HepG2 (cell line): ENCODE measurements around the gene IL17RA. TPM values are rescaled to one million over a fixed set of nuclear protein-coding genes. Genes with fewer than 3 reads are reported as not detected.

Experiments
- ATAC-seq: fragments of 200-7000 bp; cut with Tn5 transposase; 3 replicates; pipeline ENCODE4 v1.9.1; 2020; ENCODE audit warnings: mild to moderate bottlenecking, moderate library complexity
- BruUV-seq: library from RNA; stranded (reverse); fragments of 400-500 nt; replicated peaks from 2 replicates; lab custom pipeline; 2021; lab: Mats Ljungman, UMichigan
- CTCF ChIA-PET: fragments of 300-600 bp; formaldehyde crosslinking; extraction: SDS; loops from one replicate; lab custom pipeline; 2021; ENCODE audit warnings: low total read pairs, inconsistent platforms, low intra/inter-chr PET ratio; lab: Yijun Ruan, JAX
- POLR2A ChIA-PET: fragments of 350-600 bp; sonication (Branson Sonifier 250); formaldehyde crosslinking; loops from one replicate; lab custom pipeline; 2020; ENCODE audit warnings: antibody characterized with exemption, inconsistent platforms; lab: Yijun Ruan, JAX
- DNase-seq: peaks from one replicate; pipeline ENCODE4 v3.0.0-alpha.2; 2015; ENCODE audit warnings: low spot score
- FAIRE-seq: peaks from 3 replicates; lab custom pipeline; 2011; peaks lifted over from hg19 to GRCh38; lab: Jason Lieb, UNC
- H2AFZ ChIP-seq: one replicate; pipeline ENCODE4 v1.6.1; 2011; ENCODE audit warnings: low read length, inconsistent platforms
- H3K27ac ChIP-seq: fragments of 300-600 bp; 3 replicates; pipeline ENCODE4 v1.8.0; 2011; ENCODE audit warnings: mixed run types, mild to moderate bottlenecking, mixed read lengths, low read length, inconsistent platforms; ENCODE audit not compliant: insufficient read depth; ENCODE audit errors: extremely low read length
- H3K27me3 ChIP-seq, 2 experiments: fragments of 200-600 bp in 1 of 2; 2 replicates in 1 of 2; 3 replicates in 1 of 2; pipeline versions ENCODE4 v1.6.0 to v1.8.0; 2011; ENCODE audit warnings: low read length in 2 of 2, mild to moderate bottlenecking in 2 of 2, moderate library complexity in 2 of 2, inconsistent platforms in 1 of 2; ENCODE audit not compliant: insufficient read depth in 2 of 2, control insufficient read depth in 1 of 2
- H3K36me3 ChIP-seq, 2 experiments: fragments of 200-600 bp in 1 of 2; replicated peaks in 1 of 2; 2 replicates in 1 of 2; 3 replicates in 1 of 2; pipeline versions ENCODE4 v1.5.1 to v1.8.0; 2011; ENCODE audit warnings: low read length in 2 of 2, inconsistent platforms in 1 of 2; ENCODE audit not compliant: insufficient read depth in 2 of 2, control insufficient read depth in 1 of 2
- H3K4me1 ChIP-seq: 2 replicates; pipeline ENCODE4 v1.5.1; 2012; ENCODE audit warnings: low read length, inconsistent platforms; ENCODE audit not compliant: insufficient read depth
- H3K4me2 ChIP-seq: 2 replicates; pipeline ENCODE4 v1.6.0; 2011; ENCODE audit warnings: low read depth, low read length, inconsistent platforms
- H3K4me3 ChIP-seq, 3 experiments: fragments of 200-600 bp in 1 of 3; sonication (generic), shearing (Covaris generic) in 1 of 3; replicated peaks in 1 of 3; 2 replicates each; pipeline ENCODE4 v1.5.1; 2011 to 2016; ENCODE audit warnings: low read length in 3 of 3, inconsistent platforms in 2 of 3, low read depth in 2 of 3, mild to moderate bottlenecking in 2 of 3, control low read depth in 1 of 3, mixed read lengths in 1 of 3; ENCODE audit not compliant: insufficient read depth in 1 of 3
- H3K79me2 ChIP-seq: one replicate; pipeline ENCODE4 v1.6.1; 2011; ENCODE audit warnings: low read length, inconsistent platforms; ENCODE audit not compliant: insufficient read depth
- H3K9ac ChIP-seq: 2 replicates; pipeline ENCODE4 v1.6.0; 2011; ENCODE audit warnings: mild to moderate bottlenecking, low read depth, low read length, inconsistent platforms; ENCODE audit not compliant: insufficient read depth
- H3K9me3 ChIP-seq: 2 replicates; pipeline ENCODE4 v1.5.1; 2012; ENCODE audit warnings: mild to moderate bottlenecking, low read length
- H4K20me1 ChIP-seq: 2 replicates; pipeline ENCODE4 v1.6.0; 2011; ENCODE audit warnings: inconsistent platforms, mild to moderate bottlenecking, low read length, moderate library complexity; ENCODE audit not compliant: insufficient read depth
- GMEB1 ChIP-seq: sonication (generic); formaldehyde crosslinking; IDR thresholded peaks from 2 replicates; pipeline ENCODE4 v1.5.1; 2020; ENCODE audit warnings: missing genetic modification reagents, mild to moderate bottlenecking, borderline replicate concordance
- HCFC1 ChIP-seq: fragments of 150-350 bp; IDR thresholded peaks from 2 replicates; pipeline ENCODE4 v1.6.1; 2014; ENCODE audit warnings: low read depth, low read length
- HES4 ChIP-seq: sonication (generic); formaldehyde crosslinking; IDR thresholded peaks from 2 replicates; pipeline ENCODE4 v1.9.0; 2021; ENCODE audit warnings: mild to moderate bottlenecking, missing genetic modification reagents, borderline replicate concordance
- IKZF4 ChIP-seq: sonication (generic); formaldehyde crosslinking; IDR thresholded peaks from 2 replicates; pipeline ENCODE4 v1.5.1; 2020; ENCODE audit warnings: borderline replicate concordance, mild to moderate bottlenecking, low read depth, missing genetic modification reagents; ENCODE audit errors: not compliant biosample characterization
- MAZ ChIP-seq, 2 experiments: sonication (generic) in 1 of 2; formaldehyde crosslinking in 1 of 2; IDR thresholded peaks; 2 replicates each; pipeline versions ENCODE4 v1.5.0 to v1.6.1; 2012 to 2020; ENCODE audit warnings: low read depth in 2 of 2, mild to moderate bottlenecking in 2 of 2, borderline replicate concordance in 1 of 2, improper control_type of control experiment in 1 of 2, low read length in 1 of 2, missing genetic modification reagents in 1 of 2, moderate library complexity in 1 of 2
- MTA3 ChIP-seq: sonication (generic); formaldehyde crosslinking; IDR thresholded peaks from 2 replicates; pipeline ENCODE4 v1.4.0; 2020; ENCODE audit warnings: missing genetic modification reagents
- PAX8 ChIP-seq: sonication (generic); formaldehyde crosslinking; IDR thresholded peaks from 2 replicates; pipeline ENCODE4 v1.8.0; 2022; ENCODE audit warnings: mild to moderate bottlenecking, missing genetic modification reagents, borderline replicate concordance
- POLR2A ChIP-seq, 2 experiments: IDR thresholded peaks; 2 replicates each; pipeline ENCODE4 v1.6.1; 2011; ENCODE audit warnings: low read depth in 2 of 2, low read length in 2 of 2, mild to moderate bottlenecking in 1 of 2, moderate library complexity in 1 of 2; ENCODE audit not compliant: insufficient read depth in 1 of 2
- SOX6 ChIP-seq, 2 experiments: fragments of 450-650 bp in 1 of 2; sonication (generic) in 1 of 2; formaldehyde crosslinking in 1 of 2; IDR thresholded peaks; 2 replicates each; pipeline versions ENCODE4 v1.4.0 to v1.6.1; 2017 to 2020; ENCODE audit warnings: antibody characterized with exemption in 1 of 2, mild to moderate bottlenecking in 1 of 2, missing genetic modification reagents in 1 of 2
- ZBTB46 ChIP-seq: sonication (generic); formaldehyde crosslinking; IDR thresholded peaks from 2 replicates; pipeline ENCODE4 v1.4.0; 2020; ENCODE audit warnings: mild to moderate bottlenecking, missing genetic modification reagents, borderline replicate concordance
- ZFP62 ChIP-seq: sonication (generic); formaldehyde crosslinking; IDR thresholded peaks from 2 replicates; pipeline ENCODE4 v1.4.0; 2020; ENCODE audit warnings: missing genetic modification reagents
- ZFX ChIP-seq: sonication (generic); formaldehyde crosslinking; IDR thresholded peaks from 2 replicates; pipeline ENCODE4 v1.4.0; 2020; ENCODE audit warnings: mild to moderate bottlenecking, low read depth, missing genetic modification reagents, moderate library complexity
- ZNF451 ChIP-seq: sonication (generic); formaldehyde crosslinking; IDR thresholded peaks from 2 replicates; pipeline ENCODE4 v1.5.0; 2020; ENCODE audit warnings: mild to moderate bottlenecking, missing genetic modification reagents
- ZNF549 ChIP-seq: sonication (generic); formaldehyde crosslinking; IDR thresholded peaks from 2 replicates; pipeline ENCODE4 v1.5.0; 2020; ENCODE audit warnings: missing genetic modification reagents
- ZNF576 ChIP-seq: sonication (generic); formaldehyde crosslinking; IDR thresholded peaks from 2 replicates; pipeline ENCODE4 v1.4.0; 2020; ENCODE audit warnings: mild to moderate bottlenecking, missing genetic modification reagents
- ZNF607 ChIP-seq: sonication (generic); formaldehyde crosslinking; IDR thresholded peaks from 2 replicates; pipeline ENCODE4 v1.5.1; 2020; ENCODE audit warnings: missing genetic modification reagents, mild to moderate bottlenecking, borderline replicate concordance
- ZNF644 ChIP-seq: IDR thresholded peaks from 2 replicates; pipeline ENCODE4 v1.6.1; 2016; ENCODE audit warnings: low read depth
- WGBS: methylation state at CpG from one replicate; pipeline ENCODE4 v1.1.6; 2017; ENCODE audit warnings: low lambda C conversion rate; 5-methylcytosine and 5-hydroxymethylcytosine counted together
- in situ Hi-C: cut with HindIII; loops from 2 replicates; pipeline ENCODE4 v1.10.0; 2017; ENCODE audit warnings: low pct_unique_long_range_greater_than_20kb; ENCODE audit not compliant: extremely low pct_ligation_motif_present
- intact Hi-C: fragments of 100-400 bp; cut with micrococcal nuclease; formaldehyde crosslinking; loops from one replicate; pipeline ENCODE4 v1.10.0; 2022; ENCODE audit not compliant: unreplicated experiment
- polyA plus RNA-seq, 8 experiments: library from polyadenylated mRNA; depleted of rRNA in 3 of 8; stranded (reverse) in 7 of 8; unstranded in 1 of 8; fragments of >200 nt; fragmentation: Illumina TruSeq in 4 of 8; extraction: Trizol in 4 of 8; gene quantifications; 2 replicates each; pipeline versions ENCODE4 v1.2.1 to v1.2.3, GENCODE V29; 2011 to 2016; ENCODE audit warnings: low read depth in 4 of 8, missing spikeins in 1 of 8, mixed read lengths in 1 of 8; ENCODE audit not compliant: insufficient read depth in 1 of 8
- total RNA-seq, 5 experiments: library from RNA; depleted of rRNA; stranded (reverse); fragments of >200 nt; fragmentation: Illumina TruSeq; extraction: Trizol; gene quantifications; 2 replicates each; pipeline ENCODE4 v1.2.3, GENCODE V29; 2016; ENCODE audit warnings: low read depth in 1 of 5

Gene IL17RA
- total and polyA plus RNA-seq, 2 of the 13 experiments (the other 11 are each of a cell fraction or from before 2014, with no cell fraction given) = 2.5 to 8.2 TPM

- Histone ChIP-seq H3K4me2 (no peak overlapping the region), H3K27ac (no peak overlapping the region), H3K36me3 (peaks cover 6 to 26% of the 10 kb centered on the region in 2 experiments; a peak in 3 of 5 replicates), H3K4me1 (no peaks in the 10 kb centered on the region), H3K79me2 (no peaks in the 10 kb centered on the region), H3K9ac (no peak overlapping the region), H3K9me3 (no peaks in the 10 kb centered on the region), H3K4me3 (no peak overlapping the region), H3K27me3 (no peaks in the 10 kb centered on the region), H4K20me1 (no peaks in the 10 kb centered on the region), H2AFZ (no peak overlapping the region)
- ATAC-seq = no peak
- in situ Hi-C loops (no loop called here), intact Hi-C loops (no loop called here)
- DNase-seq = no peak
- TF ChIP-seq MTA3 (CRISPR knock-in tag) (no peak), IKZF4 (CRISPR knock-in tag) (no peak), ZNF549 (CRISPR knock-in tag) (no peak), ZNF451 (CRISPR knock-in tag) (no peak), ZBTB46 (no peak), PAX8 (CRISPR knock-in tag) (no peak), SOX6 (IDR thresholded peaks at IDR 0.05) (no peak), SOX6 (CRISPR knock-in tag; IDR thresholded peaks at IDR 0.05) (no peak), HES4 (CRISPR knock-in tag) (no peak), POLR2A (IDR thresholded peaks at IDR 0.05; ENCODE audit: insufficient read depth in 1 of 2, low read depth in 2 of 2, low read length in 2 of 2) (no peak), HCFC1 (no peak), ZNF607 (CRISPR knock-in tag) (no peak), ZFX (CRISPR knock-in tag) (no peak), MAZ (IDR thresholded peaks at IDR 0.05; ENCODE audit: borderline replicate concordance, low read depth, low read length) (no peak), MAZ (CRISPR knock-in tag; IDR thresholded peaks at IDR 0.05; ENCODE audit: low read depth) (no peak), GMEB1 (CRISPR knock-in tag) (no peak), ZNF576 (no peak), ZNF644 (CRISPR knock-in tag) (no peak), ZFP62 (CRISPR knock-in tag) (no peak)
- CTCF ChIA-PET = no interaction called here
- POLR2A ChIA-PET = no interaction called here
- FAIRE-seq = no peak
- BruUV-seq = no TSS peak
- 90% methylated on average over 4 of the region's 6 CpGs for WGBS
Measured at GRCh38 chr22:17097701-17098100, 12.9 kb downstream of the IL17RA start.
